ENCODE measurements around the gene PITX2.
"Not testable (repeated sequence)": the region's sequence is repeated elsewhere in the genome, so short reads cannot be mapped to it uniquely, and the experiment has no call there.

The PITX2 gene

GRCh38 chr4:110610620-110610939, 12.3 kb downstream of the PITX2 start:
- DNase-seq, result no peak

DNA sequence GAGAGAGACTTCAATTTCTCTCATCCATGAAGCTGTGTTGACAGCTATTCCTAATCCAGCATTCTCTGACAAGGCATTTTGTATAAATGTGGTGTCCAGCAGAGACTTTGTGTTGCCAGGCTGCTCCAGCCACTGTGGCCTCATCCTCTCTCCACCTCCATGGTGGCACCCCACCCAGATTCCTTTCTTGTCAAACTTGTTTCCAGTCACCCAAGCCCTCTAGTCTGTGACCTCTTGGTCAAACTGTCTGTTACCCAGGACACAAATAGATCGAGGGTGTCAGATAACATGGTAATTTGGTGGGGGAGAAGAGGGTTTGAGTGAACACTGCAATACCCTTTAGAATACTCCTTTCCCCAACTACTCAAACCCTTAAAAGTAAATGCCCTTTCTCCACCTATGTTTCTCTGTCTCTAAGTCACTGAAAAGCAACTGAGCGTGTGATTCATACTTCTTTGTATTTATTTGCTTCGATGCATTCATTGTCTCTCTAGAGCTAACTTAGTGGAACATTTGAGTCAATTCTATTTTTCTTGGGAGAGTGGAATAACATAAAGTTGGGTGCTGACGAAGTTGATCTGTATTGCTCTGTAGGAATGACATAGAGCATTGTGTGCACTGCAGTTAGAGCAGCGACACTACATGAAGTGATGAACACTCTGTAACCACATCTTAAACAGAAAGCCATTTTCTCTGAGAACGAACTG, 13.7 kb downstream of the PITX2 start:
- no peak for DNase-seq

DNA sequence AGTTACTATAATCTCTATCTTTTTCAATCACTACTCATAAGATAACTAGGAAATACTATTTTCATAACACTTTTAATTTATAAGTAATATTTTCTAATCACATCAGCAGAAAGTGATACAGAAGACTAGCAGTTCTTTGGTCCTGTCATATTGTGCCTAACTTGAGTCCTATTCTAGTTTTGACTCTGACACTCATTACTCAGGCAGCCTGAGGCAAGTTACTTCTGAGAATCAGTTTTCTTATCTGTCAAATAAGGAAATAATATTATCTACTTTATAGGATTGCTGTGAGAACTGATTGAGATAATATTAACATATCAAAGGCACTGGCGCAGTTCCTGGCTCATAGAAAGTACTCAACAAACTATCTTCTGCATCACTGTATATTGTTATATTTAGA, 17.8 kb downstream of the PITX2 start:
- no peak for DNase-seq

DNA sequence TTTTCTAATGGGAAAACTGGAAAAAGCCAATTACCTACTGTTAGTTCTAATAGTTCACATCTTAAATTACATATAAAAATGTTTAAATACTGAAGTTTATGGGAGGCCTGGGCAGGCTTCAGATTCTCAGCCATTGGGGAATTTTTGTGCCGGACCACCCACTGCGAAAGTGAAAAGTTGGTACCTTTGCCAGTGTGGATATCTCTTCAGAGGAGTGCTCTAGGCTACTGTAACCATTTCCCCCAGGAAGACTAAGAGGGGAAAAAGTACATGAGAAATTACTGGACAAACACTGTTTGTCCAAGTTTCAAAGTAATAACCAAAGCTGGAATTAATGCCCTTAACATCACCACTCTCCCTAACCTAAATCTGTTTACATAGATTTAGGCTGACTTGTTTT, 20.8 kb downstream of the PITX2 start:
- no peak for DNase-seq

GRCh38 chr4:110597582-110597981, 25.3 kb downstream of the PITX2 start:
- no peak for DNase-seq

DNA sequence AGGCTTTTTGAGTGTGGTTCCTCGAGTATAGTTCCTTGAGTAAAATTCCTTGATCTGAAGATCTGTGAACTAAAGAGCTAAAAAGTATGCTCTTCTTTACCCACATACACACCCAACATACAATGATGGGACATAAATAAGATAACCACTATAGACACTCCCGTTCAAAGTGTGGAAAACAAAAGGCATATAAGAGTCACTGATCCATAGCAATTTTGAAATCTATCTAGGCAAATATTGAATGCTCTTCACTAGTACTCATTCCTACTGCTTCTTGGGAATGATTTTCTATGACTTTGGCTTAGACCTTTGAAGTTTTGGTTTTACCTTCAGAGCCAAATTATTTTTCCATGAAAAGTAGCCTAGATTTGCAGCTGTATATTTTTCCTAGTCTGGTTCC, 26.4 kb downstream of the PITX2 start:
- DNase-seq, result no peak

DNA sequence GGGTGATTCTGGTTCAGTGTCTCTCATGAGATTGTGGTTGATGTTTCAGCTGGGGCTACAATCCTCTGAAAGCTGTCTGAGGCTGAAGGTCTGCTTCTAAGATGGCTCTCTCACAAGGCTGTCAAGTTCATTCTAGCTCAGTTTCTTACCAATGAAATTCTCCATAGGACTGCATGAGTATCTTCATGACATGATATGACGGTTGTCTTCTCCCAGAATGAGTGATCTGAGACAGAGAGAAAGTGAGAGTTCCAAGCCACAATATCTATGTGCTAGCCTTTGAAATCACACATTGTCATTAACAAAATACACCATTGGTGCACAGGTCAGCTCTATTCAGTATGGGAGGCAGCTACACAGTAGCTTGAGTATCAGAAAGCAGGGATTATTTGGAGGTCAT, 27.3 kb downstream of the PITX2 start:
- no peak for DNase-seq

DNA sequence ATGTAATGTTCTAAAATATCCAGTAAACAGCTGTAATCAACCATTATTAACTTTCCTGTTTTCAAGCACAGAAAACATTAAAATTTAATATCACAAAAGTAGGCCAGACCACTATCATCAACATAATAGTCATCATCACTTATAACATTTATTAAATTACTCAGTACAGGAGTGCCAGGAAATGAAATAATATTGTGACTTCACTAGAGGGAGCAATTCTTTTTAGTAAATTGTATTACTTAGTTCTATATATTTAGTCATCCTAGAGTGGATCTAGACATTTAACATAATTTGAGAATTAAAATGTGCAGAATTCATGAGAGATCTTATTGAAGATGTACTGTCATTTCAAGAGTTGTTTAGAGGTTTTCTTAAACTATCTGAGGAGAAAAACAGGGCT, 33.6 kb downstream of the PITX2 start:
- no peak for DNase-seq

DNA sequence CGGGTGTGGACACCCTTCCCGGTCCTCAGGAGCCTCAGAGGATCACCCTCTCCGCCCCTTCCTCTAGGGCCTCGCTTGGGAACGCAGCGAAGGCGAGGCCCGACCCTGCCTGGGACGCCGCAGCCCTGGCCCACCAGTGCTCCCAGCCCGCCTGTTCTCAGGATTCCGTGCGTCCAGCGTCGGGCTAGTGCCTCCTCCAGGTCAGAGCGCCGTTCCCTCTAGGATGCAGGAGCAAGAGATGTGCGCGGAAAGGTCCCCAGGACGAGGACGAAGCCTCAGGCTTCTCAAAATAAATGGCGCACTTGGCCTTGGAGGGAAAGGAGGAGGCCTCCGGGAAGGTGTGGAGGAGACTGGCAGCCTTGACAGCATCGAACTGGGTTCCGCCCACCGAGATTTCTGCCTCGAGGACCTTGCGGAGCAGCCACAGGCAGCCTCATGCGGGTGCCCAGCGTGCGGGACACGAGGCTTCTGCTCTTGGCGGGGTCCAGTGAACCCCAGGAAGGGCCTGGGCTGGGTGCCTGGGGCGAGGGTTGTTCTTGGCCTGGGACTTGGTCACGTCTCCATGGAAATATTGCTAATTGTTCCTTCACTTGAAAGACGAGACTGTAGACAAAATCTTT, 35.1 kb downstream of the PITX2 start:
- no peak for DNase-seq

GRCh38 chr4:110586131-110586850, 36.6 kb downstream of the PITX2 start:
- DNase-seq, result no peak

DNA sequence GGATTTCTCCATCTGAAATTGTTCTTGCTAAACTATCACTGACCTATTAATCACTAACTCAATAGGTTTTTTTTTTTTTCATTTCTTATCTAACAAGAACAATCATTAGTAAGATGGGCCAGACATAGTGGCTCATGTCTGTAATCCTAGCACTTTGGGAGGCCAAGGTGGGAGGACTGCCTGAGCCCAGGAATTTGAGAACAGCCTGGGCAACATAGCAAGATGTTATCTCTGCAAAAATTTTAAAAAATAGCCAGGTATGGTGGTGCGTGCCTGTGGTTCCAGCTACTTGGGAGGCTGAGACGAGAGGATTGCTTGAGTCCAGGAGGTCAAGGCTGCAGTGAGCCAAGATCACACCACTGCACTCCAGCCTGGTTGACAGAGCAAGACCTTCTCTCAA, 46.2 kb downstream of the PITX2 start:
- not testable (repeated sequence) for DNase-seq

Data from left hindlimb (tissue), 1 donor.